Skeletal muscle satellite cell (primary cell): ENCODE results near the gene ARMC7.
A peak's percentile ranks its signal among the peaks of the same experiment; 100 is the strongest.

ENCODE experiments used
- H3K27me3 ChIP-seq: 2 replicates; pipeline ENCODE4 v1.7.0; 2013; ENCODE audit warnings: low read length; ENCODE audit not compliant: control insufficient read depth, insufficient read depth
- H3K36me3 ChIP-seq: 2 replicates; pipeline ENCODE4 v1.7.0; 2013; ENCODE audit warnings: mild to moderate bottlenecking, control low read depth, low read length; ENCODE audit not compliant: insufficient read depth
- H3K4me1 ChIP-seq: 2 replicates; pipeline ENCODE4 v1.7.0; 2013; ENCODE audit warnings: low read length; ENCODE audit not compliant: control insufficient read depth, insufficient read depth
- H3K4me2 ChIP-seq: 2 replicates; pipeline ENCODE4 v1.7.0; 2013; ENCODE audit warnings: mild to moderate bottlenecking, low read length
- H3K4me3 ChIP-seq: 2 replicates; pipeline ENCODE4 v1.7.0; 2013; ENCODE audit warnings: low read length
- H3K9ac ChIP-seq: 2 replicates; pipeline ENCODE4 v1.7.0; 2013; ENCODE audit warnings: mild to moderate bottlenecking, low read depth, low read length, moderate library complexity
- H3K9me3 ChIP-seq: replicated peaks from 2 replicates; pipeline ENCODE4 v1.7.0; 2013; ENCODE audit warnings: mild to moderate bottlenecking, control low read depth, low read length

Gene ARMC7

DNA sequence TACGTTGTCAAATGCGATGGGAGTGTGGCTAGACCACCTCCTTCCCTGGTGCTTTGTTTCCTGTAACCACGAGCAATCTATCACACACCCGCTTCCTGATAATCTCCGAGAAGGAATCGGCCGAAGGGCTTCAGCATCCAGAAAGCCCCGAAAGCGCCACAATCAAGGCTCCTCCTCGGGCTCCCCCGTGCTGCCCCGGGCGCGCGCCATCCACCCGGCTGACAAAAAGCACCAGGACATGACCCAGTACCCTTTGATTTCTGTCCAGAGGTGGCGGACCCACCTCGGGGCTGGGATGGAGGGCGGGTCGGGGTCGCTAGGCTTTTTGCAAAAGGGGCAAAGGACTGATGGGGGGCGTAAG, 743 bp upstream of the ARMC7 start:
- Histone ChIP-seq H3K4me2 (peak overlapping the region; percentile 97), H3K4me3 (peak overlapping the region; percentile 86), H3K36me3 (no peaks in the 10 kb centered on the region), H3K9ac (no peak overlapping the region), H3K4me1 (peaks cover 18% of the 10 kb centered on the region), H3K9me3 (no peaks in the 10 kb centered on the region), H3K27me3 (peaks cover 7% of the 10 kb centered on the region)

DNA sequence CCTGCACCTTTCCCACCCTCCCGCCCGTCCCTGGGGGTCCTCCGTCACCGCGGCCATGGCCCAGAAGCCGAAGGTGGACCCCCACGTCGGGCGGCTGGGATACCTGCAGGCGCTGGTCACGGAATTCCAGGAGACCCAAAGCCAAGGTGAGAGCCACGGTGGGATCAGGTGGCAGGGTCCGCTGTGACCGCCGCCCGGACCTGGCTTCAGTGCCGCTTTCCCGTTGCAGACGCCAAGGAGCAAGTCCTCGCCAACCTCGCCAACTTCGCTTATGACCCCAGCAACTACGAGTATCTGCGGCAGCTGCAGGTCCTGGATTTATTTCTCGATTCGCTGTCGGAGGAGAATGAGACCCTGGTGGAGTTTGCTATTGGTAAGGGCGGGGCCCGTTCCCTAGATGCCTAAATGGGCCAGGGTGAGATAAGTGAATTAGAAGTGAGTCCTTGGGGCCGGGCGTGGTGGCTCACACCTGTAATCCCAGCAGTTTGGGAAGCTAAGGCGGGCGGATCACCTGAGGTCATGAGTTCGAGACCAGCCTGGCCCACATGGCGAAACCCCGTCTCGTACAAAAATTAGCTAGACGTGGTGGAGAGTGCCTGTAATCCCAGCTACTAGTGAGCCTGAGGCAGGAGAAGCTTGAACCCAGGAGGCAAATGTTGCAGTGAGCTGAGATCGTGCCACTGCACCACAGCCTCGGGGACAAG, 617 bp downstream of the ARMC7 start:
- peak overlapping the region; percentile 77 for H3K9ac ChIP-seq
- no peaks in the 10 kb centered on the region for H3K9me3 ChIP-seq
- peak overlapping the region; percentile 97 for H3K4me2 ChIP-seq
- H3K4me1 ChIP-seq, result peaks cover 27% of the 10 kb centered on the region
- peaks cover under 1% of the 10 kb centered on the region for H3K27me3 ChIP-seq
- H3K36me3 ChIP-seq, result no peaks in the 10 kb centered on the region
- H3K4me3 ChIP-seq, result peak overlapping the region; percentile 86

DNA sequence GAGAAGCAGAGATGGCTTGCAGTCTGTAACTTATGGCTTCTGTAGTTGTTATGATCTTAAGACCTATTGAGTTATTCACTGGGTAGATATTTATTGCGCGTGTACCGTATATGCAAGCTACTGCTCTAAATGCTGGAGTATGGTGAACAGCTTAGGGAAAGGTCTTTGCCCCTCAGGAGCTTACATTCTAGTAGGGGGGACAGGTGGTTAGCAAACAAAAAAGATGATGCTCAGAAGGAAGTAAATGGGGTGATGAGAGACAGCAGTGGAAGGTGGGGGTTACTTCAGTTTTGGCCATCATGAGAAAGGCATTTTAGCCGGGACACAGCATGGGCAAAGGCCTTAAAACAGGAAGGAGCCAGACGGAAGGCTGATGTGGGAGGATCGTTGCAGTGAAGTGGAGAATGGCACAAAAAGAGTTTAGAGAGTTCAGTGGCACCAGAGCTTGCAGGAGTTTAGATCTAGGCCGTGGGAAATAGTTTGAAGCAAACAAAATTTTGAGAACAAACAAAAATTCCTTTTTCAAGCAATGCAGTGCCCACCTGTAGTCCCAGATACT, 2.1 kb downstream of the ARMC7 start:
- H3K4me1 ChIP-seq, result peaks cover 27% of the 10 kb centered on the region
- peak overlapping the region; percentile 3 for H3K4me2 ChIP-seq
- H3K36me3 ChIP-seq, result no peaks in the 10 kb centered on the region
- no peak overlapping the region for H3K4me3 ChIP-seq
- no peaks in the 10 kb centered on the region for H3K27me3 ChIP-seq
- H3K9me3 ChIP-seq, result no peaks in the 10 kb centered on the region
- no peak overlapping the region for H3K9ac ChIP-seq

DNA sequence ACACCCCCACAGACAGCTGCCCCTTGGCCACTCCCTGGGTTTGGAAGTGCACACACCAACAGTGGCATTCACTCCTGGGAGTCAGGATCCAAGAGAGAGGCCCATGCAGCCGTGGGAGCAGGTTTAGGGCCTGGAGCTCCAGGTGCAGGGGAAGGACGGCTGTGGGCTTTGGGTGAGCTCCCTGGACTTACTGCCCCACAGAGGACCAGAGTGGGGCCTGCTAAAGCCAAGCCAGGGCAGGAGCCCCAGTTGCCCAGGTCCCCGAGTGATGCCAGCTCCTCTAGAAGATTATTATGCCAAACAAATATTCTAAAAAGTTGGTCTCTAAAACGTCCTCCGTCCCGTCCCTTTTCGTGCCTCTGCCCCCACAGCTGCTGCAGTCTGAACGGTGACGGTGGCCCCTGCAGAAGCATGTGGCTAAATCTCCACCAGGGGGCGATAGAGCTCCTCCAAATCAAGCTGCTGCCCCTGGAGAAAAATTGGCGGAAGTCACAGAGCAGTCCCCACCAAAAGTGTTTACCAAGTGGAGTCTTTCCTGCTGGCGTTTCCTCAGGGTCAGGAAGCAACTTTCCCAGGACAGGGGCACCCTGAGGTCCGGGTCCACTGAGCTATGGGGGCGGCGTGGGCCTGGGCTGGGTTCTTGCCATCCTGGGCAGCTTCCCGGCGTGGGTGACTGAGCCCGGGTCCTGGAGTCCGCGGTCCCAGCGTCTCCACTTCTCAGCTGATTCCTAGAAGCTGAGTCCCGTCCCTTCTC, 4.2 kb downstream of the ARMC7 start:
- Histone ChIP-seq H3K27me3 (no peaks in the 10 kb centered on the region), H3K4me2 (peak overlapping the region; percentile 93), H3K9me3 (no peaks in the 10 kb centered on the region), H3K4me3 (peak overlapping the region; percentile 79), H3K9ac (peak overlapping the region; percentile 82), H3K36me3 (no peaks in the 10 kb centered on the region), H3K4me1 (peaks cover 27% of the 10 kb centered on the region)

DNA sequence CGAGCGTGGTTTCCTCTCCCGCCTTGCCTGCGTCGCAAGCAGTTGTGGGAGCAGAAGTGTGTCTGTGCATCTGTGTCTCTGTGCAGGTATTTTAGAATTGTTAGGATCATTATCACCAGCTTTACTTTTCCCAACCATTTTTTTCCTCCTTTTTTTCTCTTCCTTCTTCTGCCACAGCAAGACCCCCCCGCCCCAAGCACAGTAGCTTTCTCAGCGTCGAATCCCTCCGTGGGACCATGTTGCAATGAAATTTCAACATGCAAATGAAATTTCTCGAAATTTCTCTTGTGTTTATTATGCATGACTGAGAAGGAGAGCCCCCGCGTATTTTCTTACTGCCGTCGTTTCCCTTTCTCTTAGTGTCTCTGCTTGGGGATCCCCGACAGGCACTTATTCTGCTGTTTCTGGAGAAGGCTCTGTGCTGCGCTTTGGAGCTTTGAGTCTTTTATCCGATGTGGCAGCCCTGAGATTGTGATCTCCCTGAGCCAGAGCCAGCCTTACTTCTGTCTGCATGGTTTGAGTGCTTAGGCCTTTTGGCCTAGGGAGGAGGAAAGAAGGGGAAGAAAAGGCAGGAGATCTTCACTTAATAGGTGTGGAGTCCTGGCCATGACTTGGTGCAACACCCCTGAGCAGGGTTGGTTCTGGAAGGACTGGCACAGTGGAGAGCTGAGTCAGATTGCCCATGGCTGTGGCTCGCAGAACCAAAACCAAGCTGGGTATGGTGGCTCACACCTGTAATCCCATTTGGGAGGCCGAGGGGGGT, 5.0 kb downstream of the ARMC7 start:
- H3K36me3 ChIP-seq, result no peaks in the 10 kb centered on the region
- peaks cover 20% of the 10 kb centered on the region for H3K4me1 ChIP-seq
- peak overlapping the region; percentile 79 for H3K4me3 ChIP-seq
- H3K27me3 ChIP-seq, result no peaks in the 10 kb centered on the region
- peak overlapping the region; percentile 93 for H3K4me2 ChIP-seq
- no peaks in the 10 kb centered on the region for H3K9me3 ChIP-seq
- peak overlapping the region; percentile 82 for H3K9ac ChIP-seq

DNA sequence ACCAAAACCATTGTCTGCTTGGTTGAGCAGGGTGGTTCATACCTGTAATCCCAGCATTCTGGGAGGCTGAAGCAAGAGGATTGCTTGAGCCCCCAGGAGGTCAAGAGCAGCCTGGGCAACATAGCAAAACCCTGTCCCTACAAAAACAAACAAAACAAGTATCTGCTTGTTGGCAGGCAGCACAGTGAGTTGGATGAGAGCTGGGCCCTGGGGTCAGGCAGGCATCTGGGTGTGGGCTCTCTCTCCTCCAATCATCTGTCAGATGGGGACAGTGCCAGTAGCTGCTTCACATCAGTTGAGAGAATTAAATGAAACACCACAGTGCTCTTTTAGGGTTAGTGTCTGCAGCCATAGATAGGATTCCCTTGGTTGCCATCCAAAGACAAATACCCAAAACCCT, 5.8 kb downstream of the ARMC7 start:
- no peak overlapping the region for H3K9ac ChIP-seq
- H3K9me3 ChIP-seq, result no peaks in the 10 kb centered on the region
- peaks cover 17% of the 10 kb centered on the region for H3K4me1 ChIP-seq
- no peaks in the 10 kb centered on the region for H3K27me3 ChIP-seq
- H3K4me3 ChIP-seq, result no peak overlapping the region
- no peaks in the 10 kb centered on the region for H3K36me3 ChIP-seq
- H3K4me2 ChIP-seq, result no peak overlapping the region

DNA sequence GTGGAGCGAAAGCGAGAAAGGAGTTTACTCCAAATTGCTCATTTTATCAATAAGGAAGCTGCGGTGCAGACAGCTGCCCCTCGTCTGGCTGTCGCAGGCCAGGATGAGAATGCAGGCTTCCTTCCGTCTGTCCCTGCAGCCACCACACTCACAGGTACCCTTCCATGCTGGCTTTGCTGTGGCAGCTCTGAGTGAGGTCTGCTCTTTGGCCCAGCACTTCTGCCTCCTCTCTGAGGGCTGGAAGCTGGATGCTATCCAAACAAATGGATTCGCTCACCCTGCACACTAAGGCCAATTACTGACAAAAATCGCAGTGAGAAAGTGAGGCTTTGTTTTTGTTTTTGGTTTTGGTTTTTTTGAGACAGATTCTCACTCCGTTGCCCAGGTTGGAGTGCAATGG, 7.0 kb downstream of the ARMC7 start:
- Histone ChIP-seq H3K4me2 (no peak overlapping the region), H3K4me1 (peaks cover 13% of the 10 kb centered on the region), H3K36me3 (no peaks in the 10 kb centered on the region), H3K9me3 (no peaks in the 10 kb centered on the region), H3K27me3 (no peaks in the 10 kb centered on the region), H3K9ac (no peak overlapping the region), H3K4me3 (no peak overlapping the region)

DNA sequence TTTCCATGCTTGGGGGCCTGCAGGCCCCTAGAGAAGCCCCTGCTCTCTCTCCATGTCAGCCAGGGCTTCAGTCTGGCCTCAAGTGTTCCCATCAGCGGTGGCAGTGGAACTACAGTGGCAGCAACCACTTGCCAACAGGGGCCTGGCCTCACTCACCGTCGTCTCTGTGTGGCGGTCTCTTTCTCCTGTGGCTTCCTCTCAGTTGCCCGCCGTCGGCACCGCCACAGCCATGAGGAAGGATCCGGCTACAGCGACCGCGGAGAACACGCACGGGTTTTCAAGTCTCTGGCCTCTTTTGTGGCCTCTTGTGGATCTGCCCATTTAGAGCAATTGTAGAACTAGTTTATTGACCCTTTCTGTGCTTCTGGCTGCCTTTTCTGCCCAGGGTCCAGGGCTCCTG, 8.5 kb downstream of the ARMC7 start:
- H3K36me3 ChIP-seq, result no peaks in the 10 kb centered on the region

DNA sequence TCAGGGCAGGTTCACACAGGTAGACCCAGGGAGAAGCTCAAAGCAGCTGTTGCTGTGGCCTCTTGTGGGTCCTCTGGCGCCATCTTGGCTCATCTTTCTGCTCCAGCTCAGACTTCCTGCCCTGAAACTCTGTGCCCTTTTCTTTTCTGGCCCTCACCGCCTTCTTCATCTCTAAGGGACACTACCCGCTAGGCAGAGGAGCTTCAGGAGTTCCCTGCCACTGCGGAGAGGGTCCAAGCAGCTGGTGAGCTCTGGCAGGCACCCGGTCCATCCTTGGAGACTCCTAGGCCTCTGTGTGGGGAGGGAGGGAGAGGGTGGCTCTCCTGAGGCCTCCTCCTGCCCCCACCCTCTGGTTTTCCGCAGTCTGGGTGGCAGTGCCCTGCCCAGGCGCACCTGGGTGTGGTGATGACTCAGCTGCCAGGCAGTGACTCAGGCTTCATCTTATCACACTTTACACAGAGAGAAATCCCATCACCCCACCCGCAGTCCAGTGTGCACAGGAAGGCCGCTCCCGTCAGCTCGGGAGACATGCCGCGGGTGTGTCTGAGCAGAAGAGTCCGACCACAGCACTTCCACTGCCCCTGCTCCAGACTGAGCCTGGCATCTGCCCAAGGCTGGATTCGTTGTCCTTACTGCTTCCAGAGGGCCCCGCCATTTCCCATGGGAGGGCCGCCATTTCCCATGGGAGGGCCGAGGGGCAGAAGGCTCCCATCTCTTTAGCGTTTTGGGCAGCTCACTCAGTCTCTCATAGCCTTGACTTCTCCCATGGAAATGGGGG, 14.5 kb downstream of the ARMC7 start:
- Histone ChIP-seq H3K36me3 (peaks cover 3% of the 10 kb centered on the region), H3K4me2 (peak overlapping the region; percentile 11), H3K4me1 (peaks cover 13% of the 10 kb centered on the region), H3K27me3 (no peaks in the 10 kb centered on the region), H3K4me3 (peak overlapping the region; percentile 28), H3K9ac (no peak overlapping the region), H3K9me3 (no peaks in the 10 kb centered on the region)

More for the DNA sequence above, 8.5 kb downstream of the ARMC7 start:
- Histone ChIP-seq H3K4me2 (no peak overlapping the region), H3K27me3 (no peaks in the 10 kb centered on the region), H3K9ac (no peak overlapping the region), H3K4me1 (peaks cover 13% of the 10 kb centered on the region), H3K9me3 (no peaks in the 10 kb centered on the region), H3K4me3 (no peak overlapping the region)

DNA sequence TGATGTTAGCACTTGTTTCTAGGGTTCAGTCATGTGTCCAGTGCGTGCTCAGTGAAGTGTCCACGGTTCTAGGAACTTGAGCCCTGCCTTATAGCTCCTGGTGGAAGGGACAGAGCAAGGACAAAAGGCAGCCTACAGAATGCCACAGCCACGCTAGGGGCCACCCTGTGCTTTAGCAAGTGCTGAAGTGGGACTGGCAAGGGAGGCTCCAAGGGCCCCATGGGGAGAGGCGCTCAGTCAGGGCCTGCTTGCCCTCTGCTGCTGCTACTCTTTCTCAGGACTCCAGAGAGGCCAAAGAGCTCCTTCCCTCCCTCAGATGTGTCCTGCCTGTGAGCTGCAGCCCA, 15.0 kb downstream of the ARMC7 start:
- Histone ChIP-seq H3K4me1 (peaks cover 13% of the 10 kb centered on the region), H3K4me2 (no peak overlapping the region), H3K9ac (no peak overlapping the region)

DNA sequence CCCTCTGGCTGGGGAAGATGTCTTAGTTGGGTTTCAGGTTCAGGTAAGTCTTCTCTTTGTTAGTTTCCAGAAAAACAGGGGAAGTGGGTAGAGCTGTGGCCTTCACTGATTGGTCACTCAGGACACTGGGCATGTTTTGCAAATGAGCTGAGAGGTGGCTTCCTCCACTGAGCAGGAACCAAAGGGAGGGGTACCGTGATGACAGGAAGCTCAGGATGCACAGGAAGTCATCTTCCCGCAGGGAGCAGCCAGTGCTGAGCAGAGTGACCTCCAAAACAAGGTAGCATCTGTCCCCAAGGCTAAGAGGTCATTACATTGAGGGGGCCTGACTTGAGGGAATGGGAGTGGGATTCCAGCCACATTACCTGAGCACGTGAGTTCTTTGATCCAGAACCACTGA, 16.2 kb downstream of the ARMC7 start:
- H3K36me3 ChIP-seq, result peaks cover 16% of the 10 kb centered on the region
- no peak overlapping the region for H3K9ac ChIP-seq
- no peaks in the 10 kb centered on the region for H3K9me3 ChIP-seq
- H3K27me3 ChIP-seq, result no peaks in the 10 kb centered on the region
- H3K4me3 ChIP-seq, result no peak overlapping the region
- H3K4me1 ChIP-seq, result peaks cover 18% of the 10 kb centered on the region
- H3K4me2 ChIP-seq, result no peak overlapping the region

More for the DNA sequence above, 15.0 kb downstream of the ARMC7 start:
- H3K36me3 ChIP-seq, result peaks cover 9% of the 10 kb centered on the region
- H3K9me3 ChIP-seq, result no peaks in the 10 kb centered on the region
- H3K27me3 ChIP-seq, result no peaks in the 10 kb centered on the region
- H3K4me3 ChIP-seq, result peak overlapping the region; percentile 28
